K562 (cell line): Measurements from ENCODE around the gene ALOX5. TPM values are rescaled to one million over a fixed set of nuclear protein-coding genes. Genes with fewer than 3 reads are reported as not detected.

ENCODE experiments used
- ATAC-seq: fragments of 200-7000 bp; cut with Tn5 transposase; 3 replicates; pipeline ENCODE4 v1.9.1; 2020; ENCODE audit warnings: moderate library complexity
- BruUV-seq: library from RNA; stranded (reverse); fragments of 400-500 nt; replicated peaks from 2 replicates; lab custom pipeline; 2021; lab: Mats Ljungman, UMichigan
- CTCF ChIA-PET: fragments of 300-600 bp; formaldehyde crosslinking; extraction: SDS; loops from one replicate; lab custom pipeline; 2021; ENCODE audit warnings: low intra/inter-chr PET ratio; lab: Yijun Ruan, JAX
- POLR2A ChIA-PET: fragments of 300-600, 350-650 bp; sonication (Branson Sonifier 250); formaldehyde crosslinking; extraction: SDS; loops from one replicate; lab custom pipeline; 2021; ENCODE audit warnings: antibody characterized with exemption, inconsistent platforms; lab: Yijun Ruan, JAX
- DNase-seq, 4 experiments: peaks; one replicate each; pipeline versions ENCODE4 v3.0.0 to v3.0.0-alpha.2; 2011 to 2018; ENCODE audit warnings: low spot score in 3 of 4, mixed read lengths in 3 of 4; ENCODE audit errors: extremely low read depth in 1 of 4
- FAIRE-seq: peaks from 2 replicates; lab custom pipeline; 2011; peaks lifted over from hg19 to GRCh38; lab: Jason Lieb, UNC
- H2AFZ ChIP-seq: 2 replicates; pipeline ENCODE4 v1.6.0; 2011; ENCODE audit warnings: low read depth, low read length, control low read depth, inconsistent platforms
- H3K27ac ChIP-seq: fragments of 200-600 bp; 3 replicates; pipeline ENCODE4 v1.8.0; 2011; ENCODE audit warnings: low read depth, mild to moderate bottlenecking, control low read depth, inconsistent platforms, low read length, moderate library complexity, mixed read lengths; ENCODE audit errors: extremely low read depth
- H3K27me3 ChIP-seq, 2 experiments: fragments of 300-600 bp in 1 of 2; 2 replicates in 1 of 2; 3 replicates in 1 of 2; pipeline versions ENCODE4 v1.6.0 to v1.8.0; 2011; ENCODE audit warnings: inconsistent platforms in 2 of 2, low read length in 2 of 2, mild to moderate bottlenecking in 1 of 2, mixed read lengths in 1 of 2, moderate library complexity in 1 of 2; ENCODE audit not compliant: control insufficient read depth in 2 of 2, insufficient read depth in 2 of 2
- H3K36me3 ChIP-seq: fragments of 300-600 bp; 3 replicates; pipeline ENCODE4 v1.8.0; 2011; ENCODE audit warnings: mild to moderate bottlenecking, low read length, inconsistent platforms; ENCODE audit not compliant: control insufficient read depth, insufficient read depth
- H3K4me1 ChIP-seq, 2 experiments: fragments of 200-600 bp in 1 of 2; replicated peaks in 1 of 2; 2 replicates in 1 of 2; 3 replicates in 1 of 2; pipeline versions ENCODE4 v1.5.1 to v1.8.0; 2011; ENCODE audit warnings: inconsistent platforms in 2 of 2, low read length in 2 of 2, mild to moderate bottlenecking in 1 of 2, mixed read lengths in 1 of 2, moderate library complexity in 1 of 2; ENCODE audit not compliant: control insufficient read depth in 2 of 2, insufficient read depth in 2 of 2
- H3K4me2 ChIP-seq: 2 replicates; pipeline ENCODE4 v1.6.1; 2011; ENCODE audit warnings: low read length, control low read depth, inconsistent platforms, mixed read lengths; ENCODE audit not compliant: insufficient read depth
- H3K4me3 ChIP-seq: fragments of 200-600 bp; sonication (generic), shearing (Covaris generic); 2 replicates; pipeline ENCODE4 v1.5.1; 2016; ENCODE audit warnings: control low read depth, inconsistent platforms
- H3K79me2 ChIP-seq: fragments of 200-600 bp; 3 replicates; pipeline ENCODE4 v1.8.0; 2011; ENCODE audit warnings: low read length, inconsistent platforms; ENCODE audit not compliant: control insufficient read depth, insufficient read depth
- H3K9ac ChIP-seq, 2 experiments: 2 replicates each; pipeline versions ENCODE4 v1.6.0 to v1.6.1; 2011; ENCODE audit warnings: low read depth in 2 of 2, low read length in 2 of 2, control low read depth in 1 of 2, inconsistent platforms in 1 of 2, mild to moderate bottlenecking in 1 of 2, mixed read lengths in 1 of 2; ENCODE audit not compliant: insufficient read depth in 1 of 2
- H3K9me1 ChIP-seq: one replicate; pipeline ENCODE4 v1.6.0; 2011; ENCODE audit warnings: inconsistent platforms, mild to moderate bottlenecking, low read length, moderate library complexity; ENCODE audit not compliant: control insufficient read depth, insufficient read depth
- H3K9me3 ChIP-seq: replicated peaks from 2 replicates; pipeline ENCODE4 v1.5.1; 2011; ENCODE audit warnings: low read depth, low read length, inconsistent platforms; ENCODE audit not compliant: control insufficient read depth, insufficient read depth
- H4K20me1 ChIP-seq: replicated peaks from 2 replicates; pipeline ENCODE4 v1.6.1; 2011; ENCODE audit warnings: low read length, inconsistent platforms, mixed read lengths; ENCODE audit not compliant: control insufficient read depth, insufficient read depth
- ESRRA ChIP-seq: fragments of 450-650 bp; IDR thresholded peaks from 2 replicates; pipeline ENCODE4 v1.6.1; 2014; ENCODE audit warnings: low read depth, mild to moderate bottlenecking, moderate library complexity, borderline replicate concordance
- GATA2 ChIP-seq: sonication (generic); formaldehyde crosslinking; IDR thresholded peaks from 2 replicates; pipeline ENCODE4 v1.4.0; 2020; ENCODE audit warnings: mild to moderate bottlenecking, missing genetic modification reagents
- HNRNPLL ChIP-seq: fragments of 200-400 bp; formaldehyde crosslinking; IDR thresholded peaks from 2 replicates; pipeline ENCODE4 v1.6.1; 2017; ENCODE audit warnings: low read length, low read depth, mild to moderate bottlenecking; ENCODE audit not compliant: poor library complexity, severe bottlenecking
- HOMEZ ChIP-seq: fragments of 250-450 bp; sonication (Bioruptor Pico); IDR thresholded peaks from 2 replicates; pipeline ENCODE4 v1.4.0; 2020; ENCODE audit warnings: mild to moderate bottlenecking, moderate library complexity
- PRMT5 ChIP-seq: sonication (generic); formaldehyde crosslinking; IDR thresholded peaks from 2 replicates; pipeline ENCODE4 v1.5.0; 2020; ENCODE audit warnings: missing genetic modification reagents
- ZEB2 ChIP-seq: fragments of 450-650 bp; IDR thresholded peaks from 2 replicates; pipeline ENCODE4 v1.6.1; 2016
- ZNF175 ChIP-seq: fragments of 200-800 bp; sonication (Bioruptor generic); IDR thresholded peaks from 2 replicates; pipeline ENCODE4 v1.6.1; 2016; ENCODE audit warnings: low read depth, mild to moderate bottlenecking, missing genetic modification characterization, missing compliant biosample characterization
- ZNF197 ChIP-seq: fragments of 200-800 bp; sonication (Bioruptor generic); IDR thresholded peaks from 2 replicates; pipeline ENCODE4 v1.6.1; 2016; ENCODE audit warnings: low read depth, missing genetic modification characterization, missing compliant biosample characterization
- ZNF217 ChIP-seq: sonication (generic); formaldehyde crosslinking; IDR thresholded peaks from 2 replicates; pipeline ENCODE4 v1.8.0; 2022; ENCODE audit warnings: mild to moderate bottlenecking, missing genetic modification reagents
- ZNF354B ChIP-seq: fragments of 250-450 bp; sonication (Bioruptor Pico); IDR thresholded peaks from 2 replicates; pipeline ENCODE4 v1.4.0; 2020
- ZZZ3 ChIP-seq: fragments of 450-650 bp; IDR thresholded peaks from 2 replicates; pipeline ENCODE4 v1.6.1; 2016; ENCODE audit warnings: antibody characterized with exemption, mild to moderate bottlenecking, moderate library complexity
- WGBS: fragments of 100-300 bp; shearing (Covaris generic); methylation state at CpG from one replicate; pipeline ENCODE4 v1.1.6; 2016; ENCODE audit warnings: low coverage, mixed read lengths; ENCODE audit not compliant: insufficient coverage; ENCODE audit errors: missing lambda C conversion rate; 5-methylcytosine and 5-hydroxymethylcytosine counted together
- in situ Hi-C: fragments of 300-500 bp; cut with MboI; formaldehyde crosslinking; loops from 4 replicates; pipeline ENCODE4 v1.15.0; 2018; ENCODE audit warnings: inconsistent platforms, mixed read lengths
- intact Hi-C: fragments of 100-400 bp; cut with micrococcal nuclease; formaldehyde crosslinking; loops from 2 replicates; pipeline ENCODE4 v1.14.2; 2022
- polyA plus RNA-seq, 8 experiments: library from polyadenylated mRNA; depleted of rRNA in 4 of 8; stranded (reverse) in 5 of 8; unstranded in 3 of 8; fragments of >200 nt; fragmentation: Nextera tagmentation in 2 of 8; fragmentation: Illumina TruSeq in 1 of 8; extraction: Ambion mirVana in 2 of 8; extraction: Trizol in 1 of 8; gene quantifications; 2 replicates each; pipeline versions ENCODE4 v1.2.1 to v1.2.3, GENCODE V29; 2011 to 2014; ENCODE audit warnings: inconsistent platforms in 1 of 8, missing spikeins in 1 of 8
- total RNA-seq, 7 experiments: library from RNA; depleted of rRNA in 6 of 7; stranded (reverse); fragments of >200 nt in 6 of 7; fragmentation: Illumina TruSeq in 2 of 7; extraction: Trizol in 2 of 7; gene quantifications; 2 replicates each; pipeline versions ENCODE4 v1.2.1 to v1.2.3, GENCODE V29; 2011 to 2021; ENCODE audit warnings: low replicate concordance in 1 of 7

Gene ALOX5
- total and polyA plus RNA-seq, 9 of the 15 experiments (the other 6 are each of a cell fraction or from before 2014, with no cell fraction given): 0.10 to 2.4 (median 1.4) TPM

- BruUV-seq: no TSS peak
- H4K20me1 ChIP-seq: no peaks in the 10 kb centered on the region
- no peak for ATAC-seq
- CTCF ChIA-PET: no interaction called here
- H3K9ac ChIP-seq: no peak overlapping the region
- H3K4me1 ChIP-seq: peaks cover 3 to 11% of the 10 kb centered on the region in 2 experiments; a peak in 3 of 5 replicates
- 17% methylated on average over 10 of the region's 16 CpGs for WGBS
- H3K9me1 ChIP-seq: no peaks in the 10 kb centered on the region
- in situ Hi-C loops: no loop called here
- peaks cover 2 to 19% of the 10 kb centered on the region in 2 experiments; a peak in 2 of 5 replicates for H3K27me3 ChIP-seq
- TF ChIP-seq GATA2 (CRISPR knock-in tag): no peak
- no peaks in the 10 kb centered on the region for H3K79me2 ChIP-seq
- H3K36me3 ChIP-seq: no peaks in the 10 kb centered on the region
- no peak overlapping the region for H3K4me3 ChIP-seq
- H3K9me3 ChIP-seq: no peaks in the 10 kb centered on the region
- no peak for DNase-seq
- H2AFZ ChIP-seq: no peak overlapping the region
- intact Hi-C loops: no loop called here
- no peak overlapping the region for H3K4me2 ChIP-seq
- no peak for FAIRE-seq
- POLR2A ChIA-PET: interaction anchor here (0.6 kb wide), 1 partner anchor 9 kb away, joined by 3 read pairs; no protein-coding TSS in a partner anchor
- H3K27ac ChIP-seq: no peak overlapping the region
These were observed 54.0 kb downstream of the ALOX5 start for GRCh38 chr10:45427970-45428366.

GRCh38 chr10:45428611-45429510 lies 54.8 kb downstream of the ALOX5 start:
- peaks cover 3 to 14% of the 10 kb centered on the region in 2 experiments; a peak in 4 of 5 replicates for H3K4me1 ChIP-seq
- DNase-seq (no peak), FAIRE-seq (no peak), ATAC-seq (no peak)
- no peaks in the 10 kb centered on the region for H3K9me1 ChIP-seq
- H3K36me3 ChIP-seq: no peaks in the 10 kb centered on the region
- no peak overlapping the region for H3K4me2 ChIP-seq
- peaks cover 2 to 19% of the 10 kb centered on the region in 2 experiments; a peak in 2 of 5 replicates for H3K27me3 ChIP-seq
- 23% methylated on average over 9 of the region's 10 CpGs for WGBS
- in situ Hi-C loops (no loop called here), intact Hi-C loops (no loop called here)
- ChIA-PET CTCF (no interaction called here), POLR2A (interaction anchor here (0.6 to 1.2 kb wide), 2 partner anchors 8 to 36 kb away, joined by 3 to 4 read pairs; no protein-coding TSS in a partner anchor)
- BruUV-seq: no TSS peak
- H3K4me3 ChIP-seq: no peak overlapping the region
- H3K27ac ChIP-seq: no peak overlapping the region
- no peaks in the 10 kb centered on the region for H3K9me3 ChIP-seq
- H3K9ac ChIP-seq: peak overlapping the region in 1 of 2 experiments; percentile 3; a peak in 1 of 4 replicates
- no peak overlapping the region for H2AFZ ChIP-seq
- no peaks in the 10 kb centered on the region for H4K20me1 ChIP-seq
- H3K79me2 ChIP-seq: no peaks in the 10 kb centered on the region
- no peak for TF ChIP-seq ZNF175 (CRISPR knock-in tag)
- no peak for TF ChIP-seq PRMT5 (CRISPR knock-in tag)
- no peak for TF ChIP-seq ZNF354B (CRISPR knock-in tag)
- no peak for TF ChIP-seq HNRNPLL
- no peak for TF ChIP-seq ESRRA
- TF ChIP-seq ZZZ3: no peak
- no peak for TF ChIP-seq ZNF197
- no peak for TF ChIP-seq ZNF217 (CRISPR knock-in tag)
- TF ChIP-seq HOMEZ (CRISPR knock-in tag): no peak
- TF ChIP-seq ZEB2: no peak
